Upper lobe of right lung (tissue), 1 donor: ENCODE measurements around the gene TULP4. TPM values are rescaled to one million over a fixed set of nuclear protein-coding genes. Genes with fewer than 3 reads are reported as not detected.
"Not testable (repeated sequence)": the region's sequence is repeated elsewhere in the genome, so short reads cannot be mapped to it uniquely, and the experiment has no call there.

Source experiments
- ATAC-seq: fragments of 200-7000 bp; cut with Tn5 transposase; one replicate; pipeline ENCODE4 v1.9.1; 2020; ENCODE audit warnings: mild to moderate bottlenecking, moderate library complexity
- DNase-seq: peaks from one replicate; pipeline ENCODE4 v3.0.0-alpha.2; 2020
- H3K27ac ChIP-seq: fragments of 200-600 bp; one replicate; pipeline ENCODE4 v1.8.0; 2022
- H3K27me3 ChIP-seq: fragments of 200-600 bp; one replicate; pipeline ENCODE4 v1.8.0; 2022; ENCODE audit warnings: mild to moderate bottlenecking
- H3K36me3 ChIP-seq: fragments of 200-600 bp; one replicate; pipeline ENCODE4 v1.8.0; 2022
- H3K4me1 ChIP-seq: fragments of 200-600 bp; one replicate; pipeline ENCODE4 v1.8.0; 2022
- H3K4me3 ChIP-seq: fragments of 200-600 bp; one replicate; pipeline ENCODE4 v1.8.0; 2022; ENCODE audit warnings: mild to moderate bottlenecking
- H3K9me3 ChIP-seq: fragments of 200-600 bp; one replicate; pipeline ENCODE4 v1.8.0; 2022
- intact Hi-C: fragments of 100-400 bp; cut with DNase I; formaldehyde crosslinking; loops from one replicate; pipeline ENCODE4 v1.11.0; 2022
- total RNA-seq: library from RNA; stranded (reverse); fragmentation: NEBNext Ultra II Directional; extraction: Animal tissue kit (Norgen Biotek cat#: 25700); gene quantifications from one replicate; pipeline ENCODE4 v1.2.1, GENCODE V29; 2021
- TF ChIP-seq, protein P1 (sequence below): fragments of 200-600 bp; IDR thresholded peaks from one replicate; pipeline ENCODE4 v1.8.0; 2022; ENCODE audit warnings: antibody characterized with exemption
- donor health status: DM: no; HTN: yes; CAD: no; lungs with severe emphysema.

The TULP4 gene
- total RNA-seq, 1 donor from 2014 or later, result 94.1 TPM

DNA sequence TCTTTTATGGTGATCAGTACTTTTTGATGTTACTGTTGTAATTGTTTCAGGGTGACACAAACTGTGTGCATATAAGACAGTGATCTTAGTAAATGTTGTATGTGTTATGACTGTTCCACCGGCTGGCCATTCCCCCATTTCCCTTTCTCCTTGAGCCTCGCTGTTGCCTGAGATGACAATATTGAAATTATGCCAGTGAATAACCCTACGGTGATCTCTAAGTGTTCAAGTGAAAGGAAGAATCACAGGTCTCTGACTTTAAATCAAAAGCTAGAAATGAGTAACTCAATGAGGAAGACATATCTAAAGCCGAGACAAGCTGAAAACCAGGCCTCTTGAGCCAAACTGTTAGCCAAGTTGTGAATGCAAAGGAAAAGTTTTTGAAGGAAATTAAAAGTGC, 32.3 kb downstream of the TULP4 start:
- no peak overlapping the region for H3K4me3 ChIP-seq
- intact Hi-C loops, result no loop called here
- H3K27me3 ChIP-seq, result no peaks in the 10 kb centered on the region
- TF ChIP-seq, protein P1, sequence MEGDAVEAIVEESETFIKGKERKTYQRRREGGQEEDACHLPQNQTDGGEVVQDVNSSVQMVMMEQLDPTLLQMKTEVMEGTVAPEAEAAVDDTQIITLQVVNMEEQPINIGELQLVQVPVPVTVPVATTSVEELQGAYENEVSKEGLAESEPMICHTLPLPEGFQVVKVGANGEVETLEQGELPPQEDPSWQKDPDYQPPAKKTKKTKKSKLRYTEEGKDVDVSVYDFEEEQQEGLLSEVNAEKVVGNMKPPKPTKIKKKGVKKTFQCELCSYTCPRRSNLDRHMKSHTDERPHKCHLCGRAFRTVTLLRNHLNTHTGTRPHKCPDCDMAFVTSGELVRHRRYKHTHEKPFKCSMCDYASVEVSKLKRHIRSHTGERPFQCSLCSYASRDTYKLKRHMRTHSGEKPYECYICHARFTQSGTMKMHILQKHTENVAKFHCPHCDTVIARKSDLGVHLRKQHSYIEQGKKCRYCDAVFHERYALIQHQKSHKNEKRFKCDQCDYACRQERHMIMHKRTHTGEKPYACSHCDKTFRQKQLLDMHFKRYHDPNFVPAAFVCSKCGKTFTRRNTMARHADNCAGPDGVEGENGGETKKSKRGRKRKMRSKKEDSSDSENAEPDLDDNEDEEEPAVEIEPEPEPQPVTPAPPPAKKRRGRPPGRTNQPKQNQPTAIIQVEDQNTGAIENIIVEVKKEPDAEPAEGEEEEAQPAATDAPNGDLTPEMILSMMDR, result no peak
- no peak for ATAC-seq
- H3K4me1 ChIP-seq, result peaks cover 7% of the 10 kb centered on the region
- H3K27ac ChIP-seq, result no peak overlapping the region
- no peaks in the 10 kb centered on the region for H3K9me3 ChIP-seq
- DNase-seq, result no peak
- no peaks in the 10 kb centered on the region for H3K36me3 ChIP-seq

DNA sequence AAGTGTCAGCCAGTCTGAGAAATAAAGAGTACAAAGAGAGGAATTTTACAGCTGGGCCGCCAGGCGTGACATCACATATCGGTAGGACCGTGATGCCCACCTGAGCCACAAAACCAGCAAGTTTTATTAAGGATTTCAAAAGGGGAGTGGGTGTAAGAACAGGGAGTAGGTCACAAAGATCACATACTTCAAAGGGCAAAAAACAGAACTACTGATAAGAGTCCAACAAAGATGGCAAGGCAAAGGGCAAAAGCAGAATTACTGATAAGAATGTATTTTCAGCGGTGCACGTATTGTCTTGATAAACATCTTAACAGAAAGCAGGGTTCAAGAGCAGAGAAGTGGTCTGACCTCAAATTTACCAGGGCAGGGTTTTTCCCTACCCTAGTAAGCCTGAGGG, 33.2 kb downstream of the TULP4 start:
- H3K4me1 ChIP-seq, H3K36me3 ChIP-seq, H3K27me3 ChIP-seq, H3K9me3 ChIP-seq, intact Hi-C loops, H3K27ac ChIP-seq, DNase-seq, H3K4me3 ChIP-seq, ATAC-seq: not testable (repeated sequence)

DNA sequence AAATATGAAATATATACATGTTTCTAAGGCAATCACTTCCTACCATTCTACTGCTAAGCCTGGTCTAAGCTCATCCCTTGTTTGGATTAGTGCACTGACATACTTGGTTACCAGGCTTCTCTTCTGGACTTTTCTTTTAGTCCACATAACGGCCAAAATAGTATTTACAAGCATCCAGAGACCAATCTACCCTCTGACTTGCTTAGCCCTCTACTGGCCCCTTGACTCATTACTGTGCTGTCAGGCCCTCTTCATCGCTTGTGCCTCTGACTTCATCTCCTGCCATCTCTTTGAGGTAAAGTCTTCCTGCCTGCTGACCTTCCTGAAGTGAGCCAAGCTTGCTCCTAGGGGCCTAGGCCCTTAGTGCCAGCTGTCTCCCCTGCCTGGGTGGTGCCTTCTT, 35.1 kb downstream of the TULP4 start:
- H3K27me3 ChIP-seq, result no peaks in the 10 kb centered on the region
- H3K9me3 ChIP-seq, result no peaks in the 10 kb centered on the region
- H3K36me3 ChIP-seq, result no peaks in the 10 kb centered on the region
- TF ChIP-seq, protein P1, result no peak
- H3K27ac ChIP-seq, result no peak overlapping the region
- peaks cover 4% of the 10 kb centered on the region for H3K4me1 ChIP-seq
- DNase-seq (no peak), ATAC-seq (no peak)
- intact Hi-C loops, result no loop called here
- no peak overlapping the region for H3K4me3 ChIP-seq

DNA sequence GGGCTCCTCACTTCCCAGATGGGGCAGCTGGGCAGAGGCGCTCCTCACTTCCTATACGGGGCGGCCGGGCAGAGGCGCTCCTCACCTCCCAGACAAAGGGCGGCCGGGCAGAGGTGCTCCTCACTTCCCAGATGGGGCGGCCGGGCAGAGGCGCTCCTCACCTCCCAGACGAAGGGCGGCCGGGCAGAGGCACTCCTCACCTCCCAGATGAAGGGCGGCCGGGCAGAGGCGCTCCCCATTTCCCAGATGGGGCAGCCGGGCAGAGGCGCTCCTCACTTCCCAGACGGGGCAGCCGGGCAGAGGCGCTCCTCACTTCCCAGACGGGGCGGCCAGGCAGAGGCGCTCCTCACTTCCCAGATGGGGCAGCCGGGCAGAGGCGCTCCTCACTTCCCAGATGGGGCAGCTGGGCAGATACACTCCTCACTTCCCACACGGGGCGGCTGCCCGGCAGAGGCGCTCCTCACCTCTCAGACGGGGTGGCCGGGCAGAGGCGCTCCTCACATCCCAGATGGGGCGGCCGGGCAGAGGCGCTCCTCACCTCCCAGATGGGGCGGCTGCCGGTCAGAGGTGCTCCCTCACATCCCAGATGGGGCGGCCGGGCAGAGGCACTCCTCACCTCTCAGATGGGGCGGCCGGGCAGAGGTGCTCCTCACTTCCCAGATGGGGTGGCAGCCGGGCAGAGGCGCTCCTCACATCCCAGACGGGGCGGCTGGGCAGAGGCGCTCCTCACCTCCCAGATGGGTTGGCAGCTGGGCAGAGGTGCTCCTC, 36.7 kb downstream of the TULP4 start:
- H3K4me1 ChIP-seq, H3K9me3 ChIP-seq, ATAC-seq, H3K36me3 ChIP-seq, H3K4me3 ChIP-seq, intact Hi-C loops, DNase-seq, H3K27ac ChIP-seq, H3K27me3 ChIP-seq: not testable (repeated sequence)

DNA sequence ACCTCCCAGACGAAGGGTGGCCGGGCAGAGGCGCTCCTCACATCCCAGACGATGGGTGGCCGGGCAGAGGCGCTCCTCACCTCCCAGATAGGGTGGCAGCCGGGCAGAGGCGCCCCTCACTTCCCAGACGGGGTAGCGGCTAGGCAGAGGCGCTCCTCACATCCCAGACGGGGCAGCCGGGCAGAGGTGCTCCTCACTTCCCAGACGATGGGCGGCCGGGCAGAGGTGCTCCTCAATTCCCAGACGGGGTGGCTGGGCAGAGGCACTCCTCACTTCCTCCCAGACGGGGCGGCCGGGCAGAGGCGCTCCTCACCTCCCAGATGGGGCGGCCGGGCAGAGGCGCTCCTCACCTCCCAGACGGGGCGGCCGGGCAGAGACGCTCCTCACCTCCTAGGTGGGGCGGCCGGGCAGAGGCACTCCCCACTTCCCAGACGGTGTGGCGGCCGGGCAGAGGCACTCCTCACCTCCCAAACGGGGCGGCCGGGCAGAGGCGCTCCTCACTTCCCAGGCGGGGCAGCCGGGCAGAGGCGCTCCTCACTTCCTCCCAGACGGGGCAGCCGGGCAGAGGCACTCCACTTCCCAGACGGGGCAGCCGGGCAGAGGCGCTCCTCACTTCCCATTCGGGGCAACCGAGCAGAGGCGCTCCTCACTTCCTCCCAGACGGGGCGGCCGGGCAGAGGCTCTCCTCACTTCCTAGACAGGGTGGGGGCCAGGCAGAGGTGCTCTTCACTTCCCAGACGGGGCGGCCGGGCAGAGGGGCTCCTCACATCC, 37.4 kb downstream of the TULP4 start:
- ATAC-seq, H3K9me3 ChIP-seq, DNase-seq, H3K27ac ChIP-seq, H3K36me3 ChIP-seq, intact Hi-C loops, H3K4me3 ChIP-seq, H3K27me3 ChIP-seq, H3K4me1 ChIP-seq: not testable (repeated sequence)

DNA sequence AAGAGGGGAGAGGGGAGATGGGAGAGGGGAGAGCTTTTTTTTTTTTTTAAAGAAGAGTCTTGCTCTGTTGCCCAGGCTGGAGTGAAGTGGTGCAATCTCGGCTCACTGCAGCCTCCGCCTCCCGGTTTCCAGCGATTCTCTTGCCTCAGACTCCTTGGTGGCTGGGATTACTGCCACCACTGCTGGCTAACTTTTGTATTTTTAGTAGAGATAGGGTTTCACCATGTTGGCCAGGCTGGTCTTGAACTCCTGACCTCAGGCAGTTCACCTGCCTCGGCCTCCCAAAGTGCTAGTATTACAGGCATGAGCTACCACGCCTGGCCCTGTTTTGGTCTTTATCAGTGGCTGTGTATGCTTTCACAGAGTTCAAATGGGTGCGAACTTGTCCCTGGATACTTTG, 38.5 kb downstream of the TULP4 start:
- H3K36me3 ChIP-seq, H3K4me3 ChIP-seq, DNase-seq, ATAC-seq, intact Hi-C loops, H3K27ac ChIP-seq, H3K9me3 ChIP-seq, H3K27me3 ChIP-seq, H3K4me1 ChIP-seq: not testable (repeated sequence)

DNA sequence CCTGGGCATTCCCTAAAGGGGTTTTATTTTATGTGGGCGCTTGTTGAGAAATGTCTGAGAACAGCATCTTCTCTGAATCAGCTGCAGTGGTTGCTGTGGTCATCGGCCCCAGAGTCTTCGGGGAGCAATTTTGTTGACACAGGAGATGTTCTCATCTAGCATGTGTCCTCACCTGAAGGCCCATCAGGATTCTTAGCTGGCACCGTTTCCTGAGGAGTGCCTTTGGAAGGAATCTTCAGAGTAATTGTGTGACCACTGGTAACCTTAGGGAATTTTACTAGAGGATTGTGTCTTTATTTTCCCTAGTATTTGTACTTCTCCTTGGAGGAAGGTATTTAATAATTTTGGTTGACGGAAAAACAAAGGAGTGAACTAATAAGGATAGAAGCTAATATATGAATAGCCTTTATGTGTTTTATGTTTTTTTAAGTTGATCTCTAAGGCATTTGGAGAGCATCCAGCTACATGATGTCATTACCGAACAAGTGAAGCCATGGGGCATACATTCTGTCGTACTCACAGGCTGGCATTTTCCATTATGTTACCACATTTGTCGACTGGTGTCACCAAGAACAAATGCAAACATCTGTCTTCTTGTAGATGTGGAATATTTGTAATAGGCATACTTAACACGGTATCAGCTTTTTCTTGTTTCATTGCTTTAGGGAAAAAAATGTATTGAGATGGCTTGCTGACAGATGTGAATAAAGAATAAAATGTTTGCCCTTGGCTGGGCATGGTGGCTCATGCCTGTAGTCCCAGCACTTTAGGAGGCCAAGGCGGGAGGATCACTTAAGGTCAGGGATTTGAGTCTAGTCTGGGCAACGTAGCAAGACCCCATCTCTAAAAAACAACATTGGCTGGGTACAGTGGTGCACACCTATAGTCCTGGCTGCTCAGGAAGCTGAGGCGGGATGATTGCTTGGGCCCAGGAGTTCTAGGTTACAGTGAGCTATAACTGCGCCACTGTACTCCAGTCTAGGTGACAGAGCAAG, 41.9 kb downstream of the TULP4 start:
- TF ChIP-seq, protein P1, result no peak
- Histone ChIP-seq H3K27ac (no peak overlapping the region), H3K27me3 (no peaks in the 10 kb centered on the region), H3K4me1 (no peaks in the 10 kb centered on the region), H3K36me3 (no peaks in the 10 kb centered on the region), H3K9me3 (no peaks in the 10 kb centered on the region), H3K4me3 (no peak overlapping the region)
- ATAC-seq (no peak), DNase-seq (no peak)
- intact Hi-C loops, result no loop called here
